ENCODE results near the gene CALHM3.

- TF ChIP-seq POLR2A (IDR thresholded peaks at IDR 0.05; ENCODE audit: low read depth, low read length), result no peak
- no peak for TF ChIP-seq POLR2AphosphoS5 (IDR thresholded peaks at IDR 0.05; ENCODE audit: low read depth, low read length)
- TF ChIP-seq TAF1 (IDR thresholded peaks at IDR 0.05; ENCODE audit: borderline replicate concordance, low read depth, low read length), result no peak
Observed at GRCh38 chr10:103491729-103492364, 12.8 kb upstream of the CALHM3 start.

Data from GM12892 (cell line).